ENCODE data around the gene TPST2. TPM values are rescaled to one million over a fixed set of nuclear protein-coding genes. Genes with fewer than 3 reads are reported as not detected.

Gene TPST2
- total and polyA plus RNA-seq, 9 of the 15 experiments (the other 6 are each of a cell fraction or from before 2014, with no cell fraction given), result 14.2 to 123 (median 60.1) TPM

DNA sequence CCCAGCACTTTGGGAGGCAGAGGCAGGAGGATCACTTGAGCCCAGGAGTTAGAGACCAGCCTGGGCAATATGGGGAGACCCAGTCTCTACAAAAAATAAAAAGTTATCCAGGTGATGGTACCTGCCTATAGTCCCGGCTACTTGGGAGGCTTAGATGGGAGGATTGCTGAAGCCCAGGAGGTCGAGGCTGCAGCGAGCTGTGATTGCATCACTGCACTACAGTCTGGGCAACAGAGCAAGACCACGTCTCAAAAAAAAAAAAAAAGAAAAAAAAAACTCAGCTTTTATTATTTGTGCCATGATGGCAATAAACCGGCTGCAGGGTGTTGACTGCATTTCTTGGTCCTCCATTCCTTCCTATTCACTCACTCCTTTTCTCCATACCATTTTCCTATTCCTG is 44.1 kb downstream of the TPST2 start:
- Histone ChIP-seq H3K27ac (ENCODE audit: extremely low read depth, low read depth, low read length) (no peak overlapping the region), H3K4me3 (no peak overlapping the region), H3K36me3 (ENCODE audit: control insufficient read depth, insufficient read depth, low read length) (peaks cover 87% of the 10 kb centered on the region; the same call in 2 of the 3 replicates), H3K9me3 (replicated peaks; ENCODE audit: control insufficient read depth, insufficient read depth, low read depth, low read length) (no peaks in the 10 kb centered on the region), H3K4me1 (replicated peaks in 1 of 2; ENCODE audit: control insufficient read depth in 2 of 2, insufficient read depth in 2 of 2, low read length in 2 of 2) (peaks cover 0 to 10% of the 10 kb centered on the region in 2 experiments; a peak in 2 of 5 replicates), H3K4me2 (ENCODE audit: insufficient read depth, low read length) (no peak overlapping the region), H4K20me1 (replicated peaks; ENCODE audit: control insufficient read depth, insufficient read depth, low read length) (no peaks in the 10 kb centered on the region; the same call in 1 of the 2 replicates), H3K9ac (ENCODE audit: insufficient read depth in 1 of 2, low read depth in 2 of 2, low read length in 2 of 2) (no peak overlapping the region), H2AFZ (ENCODE audit: low read depth, low read length) (no peak overlapping the region), H3K27me3 (ENCODE audit: control insufficient read depth in 2 of 2, insufficient read depth in 2 of 2, low read length in 2 of 2) (no peaks in the 10 kb centered on the region), H3K79me2 (ENCODE audit: control insufficient read depth, insufficient read depth, low read length) (peaks cover 79% of the 10 kb centered on the region), H3K9me1 (ENCODE audit: control insufficient read depth, insufficient read depth, low read length) (no peaks in the 10 kb centered on the region)
- no TSS peak for BruUV-seq (replicated peaks)
- intact Hi-C loops (cut with micrococcal nuclease), result no loop called here
- FAIRE-seq (no peak), DNase-seq (ENCODE audit: extremely low read depth in 1 of 4, low spot score in 3 of 4) (no peak), ATAC-seq (no peak)
- POLR2A ChIA-PET, result interaction anchor here (0.8 kb wide), 1 partner anchor 19 kb away, joined by 3 read pairs; no protein-coding TSS in a partner anchor
- WGBS (ENCODE audit: insufficient coverage, low coverage, missing lambda C conversion rate), result 83% methylated on average over 2 of the region's 5 CpGs
- in situ Hi-C loops (cut with MboI), result no loop called here
- CTCF ChIA-PET (ENCODE audit: low intra/inter-chr PET ratio), result no interaction called here
- TF ChIP-seq TAF9B (IDR thresholded peaks at IDR 0.05; ENCODE audit: partially characterized antibody), result no peak
- no peak for TF ChIP-seq NFXL1 (CRISPR knock-in tag; IDR thresholded peaks at IDR 0.05)
- no peak for TF ChIP-seq ZNF280A (IDR thresholded peaks at IDR 0.05; ENCODE audit: low read depth, partially characterized antibody)
- no peak for TF ChIP-seq ZBTB1 (CRISPR knock-in tag; IDR thresholded peaks at IDR 0.05; ENCODE audit: borderline replicate concordance, low read depth)
- TF ChIP-seq FIP1L1 (IDR thresholded peaks at IDR 0.05; ENCODE audit: low read depth, low read length, poor library complexity, severe bottlenecking), result no peak
- TF ChIP-seq CCAR2 (IDR thresholded peaks at IDR 0.05; ENCODE audit: low read depth, low read length), result no peak
- TF ChIP-seq ESRRB (CRISPR knock-in tag; IDR thresholded peaks at IDR 0.05; ENCODE audit: borderline replicate concordance), result no peak
- TF ChIP-seq CGGBP1 (CRISPR knock-in tag; IDR thresholded peaks at IDR 0.05), result no peak
- no peak for TF ChIP-seq RNF219 (CRISPR knock-in tag; IDR thresholded peaks at IDR 0.05)
- TF ChIP-seq STAT5B (CRISPR knock-in tag; IDR thresholded peaks at IDR 0.05), result no peak
- TF ChIP-seq, protein P1, sequence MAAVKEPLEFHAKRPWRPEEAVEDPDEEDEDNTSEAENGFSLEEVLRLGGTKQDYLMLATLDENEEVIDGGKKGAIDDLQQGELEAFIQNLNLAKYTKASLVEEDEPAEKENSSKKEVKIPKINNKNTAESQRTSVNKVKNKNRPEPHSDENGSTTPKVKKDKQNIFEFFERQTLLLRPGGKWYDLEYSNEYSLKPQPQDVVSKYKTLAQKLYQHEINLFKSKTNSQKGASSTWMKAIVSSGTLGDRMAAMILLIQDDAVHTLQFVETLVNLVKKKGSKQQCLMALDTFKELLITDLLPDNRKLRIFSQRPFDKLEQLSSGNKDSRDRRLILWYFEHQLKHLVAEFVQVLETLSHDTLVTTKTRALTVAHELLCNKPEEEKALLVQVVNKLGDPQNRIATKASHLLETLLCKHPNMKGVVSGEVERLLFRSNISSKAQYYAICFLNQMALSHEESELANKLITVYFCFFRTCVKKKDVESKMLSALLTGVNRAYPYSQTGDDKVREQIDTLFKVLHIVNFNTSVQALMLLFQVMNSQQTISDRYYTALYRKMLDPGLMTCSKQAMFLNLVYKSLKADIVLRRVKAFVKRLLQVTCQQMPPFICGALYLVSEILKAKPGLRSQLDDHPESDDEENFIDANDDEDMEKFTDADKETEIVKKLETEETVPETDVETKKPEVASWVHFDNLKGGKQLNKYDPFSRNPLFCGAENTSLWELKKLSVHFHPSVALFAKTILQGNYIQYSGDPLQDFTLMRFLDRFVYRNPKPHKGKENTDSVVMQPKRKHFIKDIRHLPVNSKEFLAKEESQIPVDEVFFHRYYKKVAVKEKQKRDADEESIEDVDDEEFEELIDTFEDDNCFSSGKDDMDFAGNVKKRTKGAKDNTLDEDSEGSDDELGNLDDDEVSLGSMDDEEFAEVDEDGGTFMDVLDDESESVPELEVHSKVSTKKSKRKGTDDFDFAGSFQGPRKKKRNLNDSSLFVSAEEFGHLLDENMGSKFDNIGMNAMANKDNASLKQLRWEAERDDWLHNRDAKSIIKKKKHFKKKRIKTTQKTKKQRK (IDR thresholded peaks at IDR 0.05; ENCODE audit: borderline replicate concordance, low read depth, low read length), result no peak
- TF ChIP-seq HEY1 (CRISPR knock-in tag; IDR thresholded peaks at IDR 0.05; ENCODE audit: borderline replicate concordance), result no peak
- TF ChIP-seq TEAD4 (IDR thresholded peaks at IDR 0.05; ENCODE audit: low read length), result no peak
- no peak for TF ChIP-seq TEAD4 (CRISPR knock-in tag; IDR thresholded peaks at IDR 0.05; ENCODE audit: borderline replicate concordance)
